OCI-M1 (cell line): ENCODE data around the gene DKC1.

ENCODE experiments used
- DNase-seq: peaks from one replicate; lab custom pipeline; 2025; lab: John Stamatoyannopoulos, UW

The DKC1 gene

DNA sequence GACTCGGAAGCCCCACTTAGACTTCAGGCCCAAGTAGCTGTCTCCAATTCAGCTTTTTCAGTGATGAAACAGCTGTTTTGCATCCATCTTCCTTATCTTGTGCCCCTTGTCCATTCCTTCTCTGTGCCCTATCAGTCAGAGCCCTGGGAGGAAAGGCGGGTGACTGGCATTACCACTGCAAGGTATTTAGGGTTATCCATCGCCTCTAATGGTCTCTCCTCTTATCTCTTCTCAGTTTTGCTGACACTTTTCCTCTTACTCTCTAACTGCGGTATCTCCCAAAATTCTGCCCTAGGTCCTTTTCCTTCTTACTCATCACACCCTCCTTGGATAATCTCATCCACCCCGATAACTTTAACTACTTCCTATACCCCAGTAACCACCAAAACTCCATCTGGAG, 25.5 kb upstream of the DKC1 start:
- DNase-seq, result no peak

DNA sequence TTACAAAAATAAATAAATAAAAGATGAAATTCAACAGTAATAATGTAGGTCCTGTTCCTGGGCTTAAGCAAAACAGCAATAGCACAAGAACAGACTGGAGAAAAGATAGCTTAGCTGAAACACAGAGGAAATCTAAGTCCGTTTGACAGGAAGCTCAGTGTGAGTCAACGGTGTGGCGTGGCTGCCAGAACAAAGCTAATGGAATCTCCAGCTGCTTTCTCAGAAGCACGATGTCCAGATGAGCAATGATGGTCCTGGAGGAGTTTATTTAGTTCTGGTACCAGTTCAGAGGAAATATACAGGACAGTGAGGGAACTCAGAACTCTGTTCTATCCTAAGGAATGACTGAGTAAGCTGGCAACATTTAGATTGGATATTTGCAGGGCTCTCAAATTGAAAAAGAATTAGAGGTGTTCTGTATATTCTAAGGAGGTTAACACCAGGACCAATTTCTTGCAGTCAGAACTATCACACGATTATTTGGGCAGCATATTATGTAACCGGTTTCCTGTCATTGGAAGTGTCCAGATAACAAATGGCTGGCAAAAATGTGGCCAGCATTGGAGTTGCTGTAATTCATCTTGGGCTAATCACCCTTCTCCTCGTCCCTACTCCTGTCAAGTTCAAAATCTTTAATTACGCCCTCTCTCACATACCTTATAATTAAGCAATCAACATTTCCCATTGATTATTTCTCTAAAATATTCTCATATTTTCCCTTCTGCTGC, 24.5 kb upstream of the DKC1 start:
- no peak for DNase-seq

DNA sequence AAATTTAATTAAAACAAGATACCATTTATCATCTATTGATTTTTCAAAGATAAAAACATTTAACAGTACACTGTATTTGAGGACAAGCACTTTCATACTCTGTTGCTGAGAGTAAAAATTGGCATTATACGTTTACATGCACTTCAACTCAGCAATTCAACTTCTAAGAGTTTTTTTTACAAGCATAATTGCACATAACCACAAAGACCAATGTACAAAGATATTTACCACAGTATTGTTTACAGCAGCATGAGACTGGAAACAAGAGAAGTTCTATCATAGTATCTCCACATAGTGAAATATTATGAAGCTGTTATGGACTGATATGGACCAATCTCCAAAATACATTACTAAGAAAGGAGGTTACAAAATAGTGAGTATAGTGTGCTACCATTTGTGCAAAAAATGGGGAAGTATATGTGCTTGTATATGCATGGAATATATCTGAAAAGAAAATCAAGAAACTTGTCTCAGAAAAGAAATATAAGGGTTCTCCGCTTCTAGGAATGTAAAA, 22.7 kb upstream of the DKC1 start:
- DNase-seq, result peak; percentile 64

GRCh38 chrX:154742613-154743012, 20.1 kb upstream of the DKC1 start:
- DNase-seq, result peak; percentile 68

DNA sequence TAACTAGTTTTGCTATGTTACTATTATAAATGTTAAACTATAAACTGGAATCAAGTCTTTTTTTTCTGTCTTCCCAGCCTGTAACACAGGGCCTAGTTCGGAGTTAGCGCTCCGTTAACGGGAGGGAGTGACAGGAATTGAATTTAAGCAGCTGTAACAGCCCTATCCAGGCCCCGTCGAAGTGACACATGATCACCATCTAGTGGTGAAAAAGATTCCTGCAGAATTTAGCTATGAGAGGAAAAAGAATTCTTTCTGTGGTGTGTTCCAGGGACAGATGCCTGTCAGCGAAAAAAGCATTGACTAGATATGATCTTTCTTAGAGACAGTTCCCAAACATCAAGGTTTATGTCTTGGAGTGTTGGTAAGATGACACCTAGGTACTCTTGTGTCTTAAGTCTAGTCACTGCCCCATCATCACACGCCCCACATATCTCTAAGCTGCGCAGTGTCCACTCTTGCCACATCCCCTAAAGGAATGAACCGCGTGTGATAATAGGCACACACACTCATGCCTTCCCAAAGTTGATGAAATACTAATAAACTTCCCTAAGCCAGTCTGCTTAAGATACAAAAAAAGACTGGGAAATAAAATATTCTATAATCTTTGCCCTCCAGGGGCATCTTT, 13.8 kb upstream of the DKC1 start:
- peak; percentile 87 for DNase-seq

DNA sequence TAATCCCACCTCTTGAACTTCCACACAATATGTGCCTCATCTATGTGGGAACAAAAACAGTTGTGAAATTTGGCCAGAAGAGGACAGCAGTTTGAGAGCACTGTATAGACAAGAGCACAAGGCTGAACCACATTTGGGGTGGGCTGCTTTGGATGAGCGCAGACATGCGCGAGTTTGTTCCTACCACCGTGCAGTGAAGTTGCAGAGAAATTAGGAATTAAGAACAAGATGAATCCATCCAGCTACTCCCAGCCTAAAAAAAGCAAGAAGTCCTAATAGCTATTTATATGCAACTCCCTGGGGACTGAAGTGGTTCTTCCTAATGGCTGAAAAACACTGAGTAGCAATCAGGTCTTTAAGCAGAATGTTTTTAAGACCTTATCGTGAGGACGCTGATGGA, 12.8 kb upstream of the DKC1 start:
- DNase-seq, result peak; percentile 56

DNA sequence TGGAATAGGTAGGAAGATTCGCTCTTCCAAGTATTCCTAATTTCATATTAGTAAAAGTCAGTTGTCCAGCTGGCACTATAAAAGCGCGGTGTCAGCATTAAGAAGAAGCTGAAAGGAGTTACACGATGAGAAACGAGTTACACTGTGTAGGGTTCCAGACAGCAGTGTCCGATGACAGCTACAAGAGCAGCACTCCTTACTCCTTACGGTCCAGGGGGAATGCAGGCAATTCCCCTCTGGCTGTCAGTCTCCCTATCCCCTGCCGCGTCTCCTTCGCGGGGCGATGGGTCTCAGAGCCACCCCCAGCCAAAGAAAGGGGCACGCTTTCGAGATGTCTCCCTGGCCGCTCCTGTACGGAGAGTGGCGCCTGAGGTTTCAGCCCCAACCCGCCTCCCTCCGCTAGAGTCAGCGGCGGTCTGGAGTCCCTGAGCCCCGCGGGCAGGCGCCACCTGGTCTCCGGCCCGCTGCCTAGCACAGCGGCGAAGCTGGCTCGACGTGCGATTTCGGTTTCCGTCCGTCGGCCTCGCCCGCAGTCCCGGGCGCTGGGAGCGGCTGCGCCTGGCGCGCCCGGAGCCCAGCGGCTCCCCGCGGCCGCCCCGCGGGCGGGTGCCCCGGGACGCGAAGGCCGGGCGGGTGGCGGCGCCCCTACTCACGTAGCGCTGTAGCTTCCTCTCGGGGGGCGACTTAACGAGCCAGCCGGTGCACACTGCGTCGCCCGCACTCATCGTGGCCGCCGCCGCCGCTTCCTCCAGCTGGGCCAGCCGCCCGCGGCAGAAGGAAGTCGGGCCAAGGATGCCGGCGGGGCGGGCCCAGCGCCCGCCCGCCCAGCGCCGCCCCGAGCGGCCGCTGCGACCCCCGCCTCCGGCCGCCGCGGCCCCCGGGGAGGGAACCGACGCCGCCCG, 12.1 kb upstream of the DKC1 start, which contains the start of gene GAB3:
GAB3 (minus strand) TSS at position 777 of the 902 bp plus-strand sequence; CDS start at position 725, 52 bp downstream.
- DNase-seq, result peak; percentile 60

DNA sequence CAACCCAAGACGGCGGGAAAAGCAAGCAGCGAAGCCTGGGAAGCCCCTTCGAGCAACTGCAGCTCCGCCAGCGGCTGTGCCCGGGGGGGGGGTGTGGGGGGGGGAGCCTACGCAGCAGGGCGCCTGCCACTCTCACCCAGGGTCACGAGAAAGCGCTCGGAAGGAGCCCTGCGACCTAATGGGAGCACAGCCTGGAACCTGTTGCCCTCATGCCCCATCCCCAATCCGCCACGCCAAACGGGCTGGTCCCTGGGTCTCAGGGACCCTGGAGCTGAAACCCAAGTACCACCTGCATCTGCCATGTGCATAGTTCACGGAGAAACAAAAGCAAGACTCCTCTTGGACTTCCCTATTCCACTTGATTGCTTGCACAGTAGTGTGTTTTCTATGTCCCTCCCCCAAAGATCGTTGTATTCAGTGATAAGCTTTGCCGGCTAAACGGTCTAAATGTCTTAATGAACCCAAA, 11.4 kb upstream of the DKC1 start:
- peak; percentile 88 for DNase-seq

DNA sequence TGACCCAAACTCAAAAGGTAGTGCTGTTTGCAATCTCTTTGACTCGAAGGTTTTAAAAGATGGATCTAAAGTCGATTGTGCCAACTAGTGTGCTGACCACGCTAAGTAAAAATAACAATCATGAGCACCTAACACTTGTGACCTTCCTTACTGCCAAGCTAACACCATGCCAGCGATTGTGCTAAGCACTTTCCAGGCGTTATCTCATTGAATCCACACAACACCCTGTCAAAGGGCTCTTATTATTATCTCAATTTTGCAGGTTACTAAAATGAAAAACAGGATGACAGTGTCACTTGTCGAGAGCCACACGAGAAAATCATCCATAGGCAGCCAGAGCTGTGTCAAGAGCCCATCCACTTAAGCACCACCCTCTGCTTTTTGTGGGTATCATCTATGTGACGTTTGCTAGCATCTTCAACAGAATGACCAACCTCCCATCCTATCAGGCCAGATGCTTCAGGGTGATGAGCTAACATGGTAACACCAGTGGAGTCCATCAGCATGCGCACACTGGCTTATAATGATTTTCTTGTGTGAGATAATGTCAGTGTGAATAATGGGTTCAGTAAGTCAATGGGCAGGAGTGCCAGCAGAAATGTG, 10.9 kb upstream of the DKC1 start:
- peak; percentile 88 for DNase-seq

GRCh38 chrX:154758696-154759095, 4.0 kb upstream of the DKC1 start:
- no peak for DNase-seq

DNA sequence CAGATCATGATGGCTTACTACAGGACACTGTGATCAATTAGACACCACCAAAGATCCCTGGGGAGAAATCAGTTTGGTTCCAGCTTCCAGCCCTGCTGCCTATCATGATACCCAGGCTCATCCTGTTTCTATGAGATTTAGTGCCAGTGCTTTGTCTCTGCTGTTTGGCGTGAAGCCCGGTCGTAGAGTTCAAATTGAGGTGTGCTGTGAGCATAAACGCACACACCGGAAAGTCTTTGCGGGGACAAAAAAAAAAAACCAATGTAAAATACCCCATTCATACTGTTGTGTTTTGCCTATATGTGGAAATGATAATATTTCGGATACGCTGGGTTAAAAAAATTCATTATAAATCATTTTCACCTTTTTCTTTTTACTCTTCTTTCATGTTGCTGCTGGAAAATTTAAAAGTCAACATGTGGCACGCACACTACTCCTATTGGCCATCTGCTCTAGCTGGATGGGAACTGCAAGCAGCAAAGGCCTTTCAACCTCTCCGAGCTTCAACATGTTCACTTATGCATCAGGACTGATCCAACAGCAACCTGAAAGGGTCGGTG, 607 bp upstream of the DKC1 start:
- peak; percentile 57 for DNase-seq

DNA sequence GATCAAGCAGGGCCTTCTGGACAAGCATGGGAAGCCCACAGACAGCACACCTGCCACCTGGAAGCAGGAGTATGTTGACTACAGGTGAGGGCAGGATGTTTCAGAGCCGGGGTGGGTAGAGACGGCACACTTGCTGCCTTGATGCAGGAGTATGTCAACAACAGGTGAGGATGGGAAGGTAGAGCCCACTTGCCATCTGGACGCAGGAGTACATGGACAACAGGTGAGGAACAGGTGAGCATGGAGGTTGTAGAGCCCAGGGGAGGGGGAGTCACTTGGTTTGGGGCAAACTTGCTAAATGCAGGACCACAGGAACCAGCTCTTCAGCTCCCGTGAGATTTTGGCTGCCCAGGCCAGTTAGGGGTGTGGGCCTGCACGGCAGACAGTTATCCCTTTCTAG, 12.0 kb downstream of the DKC1 start:
- DNase-seq, result no peak

DNA sequence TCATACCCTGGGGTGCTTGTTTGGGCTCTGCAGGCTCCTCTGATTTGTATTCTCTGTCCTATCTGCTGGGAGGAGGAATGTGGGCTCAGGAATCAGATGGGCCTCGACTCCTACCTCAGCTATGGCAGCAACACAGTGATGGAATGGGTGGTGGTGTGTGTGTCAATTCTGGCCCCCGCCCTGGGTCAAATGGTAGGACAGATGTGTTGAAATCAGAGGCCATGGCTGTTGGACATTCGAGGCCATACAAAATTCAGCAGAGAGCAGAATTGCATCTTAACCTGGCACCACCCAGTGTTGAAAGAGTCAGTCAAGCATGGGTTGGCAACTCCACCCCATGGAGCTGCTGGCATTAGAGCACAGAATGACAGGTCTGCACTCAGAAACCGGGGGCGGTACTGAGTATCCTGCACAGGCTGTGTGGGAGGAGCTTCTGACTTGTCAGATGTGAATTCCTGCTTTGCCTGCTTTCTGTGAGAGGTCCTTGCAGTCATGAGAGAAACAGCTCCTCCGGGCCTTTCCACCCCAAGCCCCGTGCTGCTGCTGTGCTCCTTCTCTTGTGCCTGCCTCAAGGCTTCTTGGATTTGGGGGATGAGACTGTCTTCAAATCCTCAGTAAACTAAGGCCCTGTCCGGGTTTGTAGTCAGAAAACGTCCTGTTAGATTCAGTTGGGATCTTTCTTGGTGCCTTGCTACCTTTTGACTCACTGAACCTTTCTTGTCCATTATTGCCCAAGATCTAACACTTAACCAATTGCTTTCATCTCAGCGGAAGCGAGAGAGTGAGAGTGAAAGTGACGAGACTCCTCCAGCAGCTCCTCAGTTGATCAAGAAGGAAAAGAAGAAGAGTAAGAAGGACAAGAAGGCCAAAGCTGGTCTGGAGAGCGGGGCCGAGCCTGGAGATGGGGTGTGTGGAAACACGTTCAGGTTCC, 13.0 kb downstream of the DKC1 start:
- peak; percentile 53 for DNase-seq

DNA sequence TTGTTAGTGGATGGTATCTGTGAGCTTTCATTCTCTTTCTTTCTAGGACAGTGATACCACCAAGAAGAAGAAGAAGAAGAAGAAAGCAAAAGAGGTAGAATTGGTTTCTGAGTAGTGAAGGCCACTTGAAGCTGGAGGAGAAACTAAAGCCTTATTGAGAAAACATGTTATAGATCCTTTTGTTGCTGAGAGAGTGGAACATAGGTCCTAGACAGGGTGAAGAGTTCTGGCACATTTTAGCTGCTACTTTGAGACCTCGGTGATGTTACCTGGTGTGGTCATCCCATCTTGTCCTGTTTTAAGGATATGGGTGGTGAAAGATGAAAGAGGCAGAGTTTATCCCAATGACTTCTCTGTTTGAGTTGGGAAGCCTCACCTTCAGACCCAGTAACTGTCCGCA, 14.1 kb downstream of the DKC1 start:
- peak; percentile 16 for DNase-seq

GRCh38 chrX:154779261-154779660, 16.6 kb downstream of the DKC1 start:
- DNase-seq, result no peak

DNA sequence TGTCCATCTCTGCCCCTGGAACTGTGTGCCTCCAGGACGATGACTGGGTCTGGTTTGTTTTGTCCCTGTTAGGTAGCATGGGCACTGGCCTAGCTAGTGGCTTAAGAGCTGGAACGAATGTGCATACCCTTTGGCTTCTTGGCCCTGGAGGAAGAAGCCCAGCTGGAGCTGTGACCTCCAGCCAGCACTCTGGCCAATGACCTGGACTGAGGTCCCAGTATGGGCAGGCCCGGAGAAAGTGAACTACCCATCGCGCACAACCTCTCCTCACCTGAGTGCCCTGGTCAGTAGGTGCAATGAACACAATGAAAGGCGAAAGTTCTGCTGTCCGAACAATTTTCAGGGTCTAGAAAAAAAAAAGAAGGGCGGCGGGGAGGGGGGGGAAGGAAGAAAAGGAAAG, 18.3 kb downstream of the DKC1 start:
- DNase-seq, result no peak

- peak; percentile 84 for DNase-seq
Observed at GRCh38 chrX:154784149-154784995, 21.7 kb downstream of the DKC1 start.

DNA sequence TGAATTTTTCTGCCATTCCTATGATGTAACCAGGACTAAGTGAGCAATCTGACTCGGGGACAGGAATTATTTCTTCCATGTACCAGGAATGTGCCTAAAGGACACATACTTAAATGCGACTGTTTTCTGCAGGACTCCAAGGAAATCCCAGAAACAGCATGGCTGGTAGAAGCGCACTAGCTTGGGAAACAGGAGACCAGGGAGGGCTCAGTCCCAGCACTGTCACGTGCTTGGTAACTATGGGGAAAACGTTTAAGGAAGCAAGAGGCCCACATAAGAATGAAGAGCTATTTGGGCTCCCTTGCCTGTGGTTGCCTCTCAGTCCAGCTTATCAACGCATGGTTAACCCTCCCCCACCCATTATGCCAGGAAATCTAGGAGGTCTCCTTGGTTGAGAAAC, 23.1 kb downstream of the DKC1 start:
- peak; percentile 90 for DNase-seq

- DNase-seq, result no peak
Observed at GRCh38 chrX:154791467-154791866, 28.8 kb downstream of the DKC1 start.

GRCh38 chrX:154791939-154792338, 29.3 kb downstream of the DKC1 start:
- no peak for DNase-seq
